ENCODE results near the gene KIAA0319L.

KIAA0319L gene

GRCh38 chr1:35560256-35561225 lies 3.3 kb upstream of the KIAA0319L start:
- DNase-seq (ENCODE audit: low spot score in 2 of 2) (no peak), ATAC-seq (no peak)
- H3K9me3 Mint-ChIP-seq = no peaks in the 10 kb centered on the region
- H3K27ac Mint-ChIP-seq = peak overlapping the region; percentile 26
- no peak overlapping the region for H3K4me3 Mint-ChIP-seq
- peaks cover 58% of the 10 kb centered on the region for H3K36me3 Mint-ChIP-seq
- peaks cover 71% of the 10 kb centered on the region for H3K4me1 Mint-ChIP-seq

GRCh38 chr1:35559317-35559944 lies 2.2 kb upstream of the KIAA0319L start:
- DNase-seq (ENCODE audit: low spot score in 2 of 2) = no peak
- Mint-ChIP-seq H3K27ac (peak overlapping the region; percentile 99), H3K4me3 (peak overlapping the region; percentile 98), H3K36me3 (peaks cover 59% of the 10 kb centered on the region), H3K9me3 (no peaks in the 10 kb centered on the region), H3K4me1 (peaks cover 75% of the 10 kb centered on the region)
- ATAC-seq = no peak

- H3K36me3 Mint-ChIP-seq = peaks cover 59% of the 10 kb centered on the region
- peak overlapping the region; percentile 99 for H3K27ac Mint-ChIP-seq
- H3K4me1 Mint-ChIP-seq = peaks cover 68% of the 10 kb centered on the region
- H3K4me3 Mint-ChIP-seq = peak overlapping the region; percentile 98
- no peaks in the 10 kb centered on the region for H3K9me3 Mint-ChIP-seq
- ATAC-seq (no peak), DNase-seq (ENCODE audit: low spot score in 2 of 2) (no peak)
Observed at GRCh38 chr1:35558374-35559316, 1.4 kb upstream of the KIAA0319L start.

- peaks cover 70% of the 10 kb centered on the region for H3K4me1 Mint-ChIP-seq
- H3K4me3 Mint-ChIP-seq = peak within 1 kb of the TSS; percentile 98
- ATAC-seq = peak; percentile 92
- no peaks in the 10 kb centered on the region for H3K9me3 Mint-ChIP-seq
- peaks cover 59% of the 10 kb centered on the region for H3K36me3 Mint-ChIP-seq
- DNase-seq (ENCODE audit: low spot score in 2 of 2) = no peak
- peak within 1 kb of the TSS; percentile 99 for H3K27ac Mint-ChIP-seq
Observed at GRCh38 chr1:35557611-35558373, 589 bp upstream of the KIAA0319L start, which contains the start of gene NCDN. NCDN (plus strand) TSS chr1:35557799; CDS start chr1:35558191, 392 bp downstream.

DNA sequence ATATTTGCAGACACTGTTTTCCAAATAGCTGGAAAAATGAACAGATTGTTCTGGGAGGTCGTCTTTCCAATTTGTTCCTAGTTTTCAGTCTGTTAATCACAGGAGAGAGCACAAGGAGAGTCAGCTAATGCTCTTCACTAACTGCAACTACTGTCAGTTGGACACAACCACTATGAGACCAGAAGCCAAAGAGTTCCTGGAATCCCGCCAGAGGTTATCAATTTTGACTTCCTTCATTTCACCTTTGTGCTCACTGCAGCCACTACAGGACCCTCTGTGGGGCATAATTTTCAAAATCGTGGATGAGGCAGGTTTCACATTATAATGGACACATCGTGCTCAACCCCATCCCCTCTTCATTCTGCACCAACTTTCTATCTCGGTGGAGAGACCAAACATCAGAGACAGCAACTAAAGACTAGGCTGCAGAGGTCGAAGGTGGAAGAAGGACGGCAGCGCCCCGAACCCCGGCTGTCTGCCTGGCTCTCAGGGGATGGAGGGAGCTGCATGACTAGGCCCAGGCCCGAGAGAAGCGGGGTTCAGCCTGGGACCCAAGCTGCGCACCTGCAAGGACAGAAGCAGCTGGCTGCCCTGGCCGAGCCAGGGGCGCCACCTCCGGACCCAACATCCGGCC lies 602 bp downstream of the KIAA0319L start:
- DNase-seq (ENCODE audit: low spot score in 2 of 2) (no peak), ATAC-seq (peak; percentile 2)
- H3K9me3 Mint-ChIP-seq = no peaks in the 10 kb centered on the region
- H3K36me3 Mint-ChIP-seq = peaks cover 59% of the 10 kb centered on the region
- peaks cover 60% of the 10 kb centered on the region for H3K4me1 Mint-ChIP-seq
- H3K4me3 Mint-ChIP-seq = peak overlapping the region; percentile 98
- H3K27ac Mint-ChIP-seq = peak overlapping the region; percentile 99

- Mint-ChIP-seq H3K4me1 (peaks cover 53% of the 10 kb centered on the region), H3K27ac (peak overlapping the region; percentile 99), H3K4me3 (peak overlapping the region; percentile 98), H3K36me3 (peaks cover 59% of the 10 kb centered on the region), H3K9me3 (no peaks in the 10 kb centered on the region)
- ATAC-seq (peak; percentile 57), DNase-seq (ENCODE audit: low spot score in 2 of 2) (no peak)
Observed at GRCh38 chr1:35555601-35556477, 1.4 kb downstream of the KIAA0319L start.

GRCh38 chr1:35555212-35555584 lies 2.0 kb downstream of the KIAA0319L start:
- peak overlapping the region; percentile 98 for H3K4me3 Mint-ChIP-seq
- DNase-seq (ENCODE audit: low spot score in 2 of 2) = no peak
- ATAC-seq = no peak
- peak overlapping the region; percentile 54 for H3K27ac Mint-ChIP-seq
- peaks cover 50% of the 10 kb centered on the region for H3K4me1 Mint-ChIP-seq
- no peaks in the 10 kb centered on the region for H3K9me3 Mint-ChIP-seq
- peaks cover 63% of the 10 kb centered on the region for H3K36me3 Mint-ChIP-seq

- DNase-seq (ENCODE audit: low spot score in 2 of 2) (no peak), ATAC-seq (no peak)
- Mint-ChIP-seq H3K36me3 (peaks cover 69% of the 10 kb centered on the region), H3K4me3 (peak overlapping the region; percentile 98), H3K4me1 (peaks cover 46% of the 10 kb centered on the region), H3K27ac (peak overlapping the region; percentile 54), H3K9me3 (no peaks in the 10 kb centered on the region)
Observed at GRCh38 chr1:35554266-35555211, 2.7 kb downstream of the KIAA0319L start.

DNA sequence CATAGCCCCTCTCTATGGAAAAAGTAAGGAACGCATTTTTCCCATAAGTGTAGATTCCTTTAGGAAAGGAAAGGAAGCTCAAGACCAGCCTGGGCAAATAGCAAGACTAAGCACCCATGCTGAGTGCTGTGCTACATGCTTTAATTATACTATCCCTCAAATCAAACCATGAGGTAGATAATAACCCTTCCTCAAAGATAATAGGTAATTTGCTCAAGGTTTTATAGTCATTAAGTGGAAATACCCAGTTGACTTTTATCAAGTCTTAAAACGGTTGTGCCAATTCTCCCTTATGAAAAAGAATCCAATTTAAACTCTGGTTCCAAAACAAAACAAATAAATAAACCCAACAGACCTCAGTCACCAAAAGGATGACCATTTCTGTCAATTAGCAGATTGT lies 3.4 kb downstream of the KIAA0319L start:
- Mint-ChIP-seq H3K36me3 (peaks cover 75% of the 10 kb centered on the region), H3K4me1 (peaks cover 39% of the 10 kb centered on the region), H3K9me3 (no peaks in the 10 kb centered on the region), H3K27ac (no peak overlapping the region), H3K4me3 (no peak overlapping the region)
- ATAC-seq = no peak
- no peak for DNase-seq (ENCODE audit: low spot score in 2 of 2)

- ATAC-seq = no peak
- no peaks in the 10 kb centered on the region for H3K9me3 Mint-ChIP-seq
- no peak for DNase-seq (ENCODE audit: low spot score in 2 of 2)
- peaks cover 39% of the 10 kb centered on the region for H3K4me1 Mint-ChIP-seq
- H3K4me3 Mint-ChIP-seq = no peak overlapping the region
- peaks cover 43% of the 10 kb centered on the region for H3K36me3 Mint-ChIP-seq
- no peak overlapping the region for H3K27ac Mint-ChIP-seq
Observed at GRCh38 chr1:35546614-35547013, 10.6 kb downstream of the KIAA0319L start.

- ATAC-seq (peak; percentile 86), DNase-seq (ENCODE audit: low spot score in 2 of 2) (no peak)
- Mint-ChIP-seq H3K4me1 (peaks cover 50% of the 10 kb centered on the region), H3K27ac (peak overlapping the region; percentile 5), H3K4me3 (no peak overlapping the region), H3K9me3 (no peaks in the 10 kb centered on the region), H3K36me3 (peaks cover 27% of the 10 kb centered on the region)
Observed at GRCh38 chr1:35544976-35545375, 12.2 kb downstream of the KIAA0319L start.

- Mint-ChIP-seq H3K9me3 (no peaks in the 10 kb centered on the region), H3K27ac (peak overlapping the region; percentile 86), H3K36me3 (peaks cover 19% of the 10 kb centered on the region), H3K4me1 (peaks cover 67% of the 10 kb centered on the region), H3K4me3 (peak overlapping the region; percentile 63)
- DNase-seq (ENCODE audit: low spot score in 2 of 2) = no peak
- ATAC-seq = peak; percentile 77
Observed at GRCh38 chr1:35539824-35540261, 17.4 kb downstream of the KIAA0319L start.
